OCI-LY3 (cell line): ENCODE results near the gene MLXIP.

ENCODE experiments used
- CTCF ChIP-seq: fragments of 200-600, 300-600 bp; sonication (generic); IDR thresholded peaks from 2 replicates; pipeline ENCODE4 v1.5.1; 2014; ENCODE audit warnings: antibody characterized with exemption, low read length, low read depth
- EZH2phosphoT487 ChIP-seq: fragments of 200-600 bp; shearing (Covaris generic); IDR thresholded peaks from 2 replicates; pipeline ENCODE4 v1.6.1; 2018; ENCODE audit warnings: antibody characterized with exemption, mixed run types, low read depth

GRCh38 chr12:122139941-122140340, 61.4 kb downstream of the MLXIP start:
- TF ChIP-seq CTCF (no peak), EZH2phosphoT487 (no peak)
